Osteocyte (in vitro differentiated cells): ENCODE data around the gene APOBEC3B. TPM values are rescaled to one million over a fixed set of nuclear protein-coding genes. Genes with fewer than 3 reads are reported as not detected.
"Not testable (repeated sequence)": the region's sequence is repeated elsewhere in the genome, so short reads cannot be mapped to it uniquely, and the experiment has no call there.

ENCODE experiments used
- DNase-seq: peaks from one replicate; pipeline ENCODE4 v3.0.0; 2021; ENCODE audit warnings: mixed read lengths; ENCODE audit not compliant: unreplicated experiment; ENCODE audit errors: extremely low spot score
- H3K27ac Mint-ChIP-seq: one replicate; pipeline ENCODE4 v1.8.0; 2021; ENCODE audit warnings: mild to moderate bottlenecking, mixed read lengths; ENCODE audit not compliant: unreplicated experiment
- H3K27me3 Mint-ChIP-seq: one replicate; pipeline ENCODE4 v1.8.0; 2021; ENCODE audit warnings: mixed read lengths; ENCODE audit not compliant: unreplicated experiment
- H3K36me3 Mint-ChIP-seq: one replicate; pipeline ENCODE4 v1.8.0; 2021; ENCODE audit warnings: mixed read lengths; ENCODE audit not compliant: unreplicated experiment
- H3K4me1 Mint-ChIP-seq: one replicate; pipeline ENCODE4 v1.8.0; 2021; ENCODE audit warnings: mixed read lengths; ENCODE audit not compliant: unreplicated experiment
- H3K4me3 Mint-ChIP-seq: one replicate; pipeline ENCODE4 v1.8.0; 2021; ENCODE audit warnings: mild to moderate bottlenecking, moderate library complexity, mixed read lengths; ENCODE audit not compliant: unreplicated experiment
- H3K9me3 Mint-ChIP-seq: one replicate; pipeline ENCODE4 v1.8.0; 2021; ENCODE audit warnings: mixed read lengths; ENCODE audit not compliant: unreplicated experiment
- CTCF ChIP-seq: fragments of 200-600 bp; sonication (generic); IDR thresholded peaks from 2 replicates; pipeline ENCODE4 v1.5.0; 2021; ENCODE audit warnings: antibody characterized with exemption, mild to moderate bottlenecking, moderate library complexity
- total RNA-seq: library from RNA; stranded (reverse); gene quantifications from 2 replicates; pipeline ENCODE4 v1.2.1, GENCODE V29; 2021

APOBEC3B gene
- total RNA-seq, 1 donor from 2014 or later, result 4.2 TPM

- no peaks in the 10 kb centered on the region for H3K36me3 Mint-ChIP-seq
Observed at GRCh38 chr22:38971791-38972190, 10.4 kb upstream of the APOBEC3B start.

GRCh38 chr22:38972558-38972957 is 9.6 kb upstream of the APOBEC3B start:
- no peaks in the 10 kb centered on the region for H3K36me3 Mint-ChIP-seq
- no peak overlapping the region for H3K27ac Mint-ChIP-seq
- H3K9me3 Mint-ChIP-seq, result peaks cover 4% of the 10 kb centered on the region
- no peaks in the 10 kb centered on the region for H3K4me1 Mint-ChIP-seq
- no peak overlapping the region for H3K4me3 Mint-ChIP-seq
- no peak for TF ChIP-seq CTCF
- DNase-seq, result no peak
- H3K27me3 Mint-ChIP-seq, result peaks cover 32% of the 10 kb centered on the region

More at GRCh38 chr22:38971791-38972190, 10.4 kb upstream of the APOBEC3B start:
- Mint-ChIP-seq H3K4me1 (no peaks in the 10 kb centered on the region), H3K9me3 (no peaks in the 10 kb centered on the region), H3K4me3 (no peak overlapping the region), H3K27ac (no peak overlapping the region), H3K27me3 (peaks cover 34% of the 10 kb centered on the region)
- DNase-seq, result no peak
- TF ChIP-seq CTCF, result no peak

GRCh38 chr22:38973289-38974169 is 8.6 kb upstream of the APOBEC3B start:
- no peak for DNase-seq
- peaks cover 4% of the 10 kb centered on the region for H3K9me3 Mint-ChIP-seq
- H3K27me3 Mint-ChIP-seq, result peaks cover 29% of the 10 kb centered on the region
- no peak overlapping the region for H3K4me3 Mint-ChIP-seq
- no peak overlapping the region for H3K27ac Mint-ChIP-seq
- no peaks in the 10 kb centered on the region for H3K4me1 Mint-ChIP-seq
- TF ChIP-seq CTCF, result peak; percentile 75
- H3K36me3 Mint-ChIP-seq, result no peaks in the 10 kb centered on the region

- Mint-ChIP-seq H3K27me3 (peaks cover 26% of the 10 kb centered on the region), H3K4me3 (no peak overlapping the region), H3K4me1 (no peaks in the 10 kb centered on the region), H3K36me3 (no peaks in the 10 kb centered on the region), H3K27ac (no peak overlapping the region), H3K9me3 (peaks cover 4% of the 10 kb centered on the region)
- TF ChIP-seq CTCF, result no peak
- no peak for DNase-seq
Observed at GRCh38 chr22:38974170-38974825, 7.8 kb upstream of the APOBEC3B start.

- no peak for DNase-seq
- H3K9me3 Mint-ChIP-seq, result peaks cover 4% of the 10 kb centered on the region
- no peak overlapping the region for H3K27ac Mint-ChIP-seq
- no peak overlapping the region for H3K4me3 Mint-ChIP-seq
- H3K36me3 Mint-ChIP-seq, result no peaks in the 10 kb centered on the region
- no peaks in the 10 kb centered on the region for H3K4me1 Mint-ChIP-seq
- no peak for TF ChIP-seq CTCF
- peaks cover 24% of the 10 kb centered on the region for H3K27me3 Mint-ChIP-seq
Observed at GRCh38 chr22:38974826-38975175, 7.3 kb upstream of the APOBEC3B start.

GRCh38 chr22:38977289-38977688 is 4.9 kb upstream of the APOBEC3B start:
- not testable (repeated sequence) for H3K9me3 Mint-ChIP-seq, H3K4me1 Mint-ChIP-seq, H3K27ac Mint-ChIP-seq, H3K36me3 Mint-ChIP-seq, DNase-seq, H3K27me3 Mint-ChIP-seq, H3K4me3 Mint-ChIP-seq

GRCh38 chr22:38980587-38980986 is 1.6 kb upstream of the APOBEC3B start:
- H3K27ac Mint-ChIP-seq, DNase-seq, H3K27me3 Mint-ChIP-seq, H3K36me3 Mint-ChIP-seq, H3K4me3 Mint-ChIP-seq, H3K9me3 Mint-ChIP-seq: not testable (repeated sequence)
- peaks cover 13% of the 10 kb centered on the region for H3K4me1 Mint-ChIP-seq
